Neural cell (in vitro differentiated cells): Measurements from ENCODE around the gene C10orf62. TPM values are rescaled to one million over a fixed set of nuclear protein-coding genes. Genes with fewer than 3 reads are reported as not detected.

Source experiments
- H2AFZ ChIP-seq: fragments of 200-600, 300-800 bp; sonication (generic), shearing (Covaris generic); 2 replicates; pipeline ENCODE4 v1.6.0; 2014; ENCODE audit warnings: low read depth, mild to moderate bottlenecking, antibody characterized with exemption, low read length, moderate library complexity
- H3F3A ChIP-seq: fragments of 200-600 bp; shearing (Covaris generic); 2 replicates; pipeline ENCODE4 v1.6.1; 2016; ENCODE audit warnings: mild to moderate bottlenecking, moderate library complexity, mixed read lengths, antibody characterized with exemption, low read length; ENCODE audit not compliant: insufficient read depth, poor library complexity, severe bottlenecking
- H3K27ac ChIP-seq: fragments of 200-600, 300-800 bp; sonication (generic), shearing (Covaris generic); 2 replicates; pipeline ENCODE4 v1.5.1; 2014; ENCODE audit warnings: mild to moderate bottlenecking, low read length, moderate library complexity
- H3K27me3 ChIP-seq: fragments of 300-800, 200-600 bp; sonication (generic), shearing (Covaris generic); 2 replicates; pipeline ENCODE4 v1.6.0; 2014; ENCODE audit warnings: mild to moderate bottlenecking, low read depth, low read length, moderate library complexity; ENCODE audit not compliant: insufficient read depth
- H3K36me3 ChIP-seq: fragments of 300-800, 200-600 bp; sonication (generic), shearing (Covaris generic); 2 replicates; pipeline ENCODE4 v1.5.1; 2014; ENCODE audit warnings: mild to moderate bottlenecking, antibody characterized with exemption, low read length, moderate library complexity; ENCODE audit not compliant: insufficient read depth
- H3K4me2 ChIP-seq: fragments of 300-800, 200-600 bp; sonication (generic), shearing (Covaris generic); 2 replicates; pipeline ENCODE4 v1.6.0; 2014; ENCODE audit warnings: mild to moderate bottlenecking, low read length
- H3K4me3 ChIP-seq: fragments of 300-800, 200-600 bp; sonication (generic), shearing (Covaris generic); 2 replicates; pipeline ENCODE4 v1.5.1; 2014; ENCODE audit warnings: mild to moderate bottlenecking, low read length, moderate library complexity
- H3K79me2 ChIP-seq: fragments of 200-600 bp; shearing (Covaris generic); replicated peaks from 2 replicates; pipeline ENCODE4 v1.6.0; 2014; ENCODE audit warnings: mild to moderate bottlenecking, low read length, moderate library complexity; ENCODE audit not compliant: insufficient read depth
- H3K9ac ChIP-seq: fragments of 300-800, 200-600 bp; sonication (generic), shearing (Covaris generic); 2 replicates; pipeline ENCODE4 v1.6.1; 2016; ENCODE audit warnings: mild to moderate bottlenecking, low read length, mixed read lengths
- H3K9me2 ChIP-seq: fragments of 200-600 bp; shearing (Covaris generic); 2 replicates; pipeline ENCODE4 v1.6.1; 2016; ENCODE audit warnings: mild to moderate bottlenecking, low read length, mixed read lengths; ENCODE audit not compliant: insufficient read depth
- H3K9me3 ChIP-seq: fragments of 200-600, 300-800 bp; sonication (generic), shearing (Covaris generic); 2 replicates; pipeline ENCODE4 v1.6.1; 2016; ENCODE audit warnings: mild to moderate bottlenecking, mixed run types, low read length, moderate library complexity, mixed read lengths
- H4K20me1 ChIP-seq: fragments of 200-600 bp; shearing (Covaris generic); 2 replicates; pipeline ENCODE4 v1.6.1; 2016; ENCODE audit warnings: mild to moderate bottlenecking, mixed run types; ENCODE audit not compliant: insufficient read depth
- EP300 ChIP-seq: fragments of 450-650 bp; conservative IDR thresholded peaks from 2 replicates; pipeline ENCODE4 v1.6.1; 2014; ENCODE audit warnings: antibody characterized with exemption, mild to moderate bottlenecking, moderate library complexity; ENCODE audit not compliant: poor library complexity, severe bottlenecking
- EZH2 ChIP-seq: fragments of 200-600, 300-800 bp; shearing (Covaris generic), sonication (generic); IDR thresholded peaks from 2 replicates; pipeline ENCODE4 v1.6.1; 2014; ENCODE audit warnings: antibody characterized with exemption, low read length, borderline replicate concordance, mild to moderate bottlenecking; ENCODE audit not compliant: insufficient read depth, poor library complexity, severe bottlenecking
- MXI1 ChIP-seq: fragments of 450-650 bp; conservative IDR thresholded peaks from 2 replicates; pipeline ENCODE4 v1.6.1; 2014; ENCODE audit warnings: antibody characterized with exemption, mild to moderate bottlenecking; ENCODE audit not compliant: poor library complexity, severe bottlenecking
- POLR2AphosphoS5 ChIP-seq: IDR thresholded peaks from 2 replicates; pipeline ENCODE4 v1.6.1; 2012
- RAD21 ChIP-seq: fragments of 450-650 bp; conservative IDR thresholded peaks from 2 replicates; pipeline ENCODE4 v1.6.1; 2014; ENCODE audit warnings: antibody characterized with exemption, mild to moderate bottlenecking, moderate library complexity
- SMC3 ChIP-seq: fragments of 450-650 bp; conservative IDR thresholded peaks from 2 replicates; pipeline ENCODE4 v1.6.1; 2014; ENCODE audit warnings: antibody characterized with exemption, mild to moderate bottlenecking, moderate library complexity; ENCODE audit not compliant: poor library complexity
- TAF1 ChIP-seq: IDR thresholded peaks from 2 replicates; pipeline ENCODE4 v1.6.1; 2012; ENCODE audit warnings: low read depth
- polyA plus RNA-seq: library from polyadenylated mRNA; depleted of rRNA; stranded (reverse); fragments of >200 nt; gene quantifications from 2 replicates; pipeline ENCODE4 v1.2.3, GENCODE V29; 2014
- TF ChIP-seq, protein P1 (sequence below): IDR thresholded peaks from 2 replicates; pipeline ENCODE4 v1.6.1; 2012; ENCODE audit warnings: borderline replicate concordance
- TF ChIP-seq, protein P2 (sequence below): fragments of 450-650 bp; IDR thresholded peaks from 2 replicates; pipeline ENCODE4 v1.5.1; 2014; ENCODE audit warnings: antibody characterized with exemption, mild to moderate bottlenecking, moderate library complexity; ENCODE audit not compliant: poor library complexity, severe bottlenecking

C10orf62 gene
- polyA plus RNA-seq, 1 donor from 2014 or later: not detected

DNA sequence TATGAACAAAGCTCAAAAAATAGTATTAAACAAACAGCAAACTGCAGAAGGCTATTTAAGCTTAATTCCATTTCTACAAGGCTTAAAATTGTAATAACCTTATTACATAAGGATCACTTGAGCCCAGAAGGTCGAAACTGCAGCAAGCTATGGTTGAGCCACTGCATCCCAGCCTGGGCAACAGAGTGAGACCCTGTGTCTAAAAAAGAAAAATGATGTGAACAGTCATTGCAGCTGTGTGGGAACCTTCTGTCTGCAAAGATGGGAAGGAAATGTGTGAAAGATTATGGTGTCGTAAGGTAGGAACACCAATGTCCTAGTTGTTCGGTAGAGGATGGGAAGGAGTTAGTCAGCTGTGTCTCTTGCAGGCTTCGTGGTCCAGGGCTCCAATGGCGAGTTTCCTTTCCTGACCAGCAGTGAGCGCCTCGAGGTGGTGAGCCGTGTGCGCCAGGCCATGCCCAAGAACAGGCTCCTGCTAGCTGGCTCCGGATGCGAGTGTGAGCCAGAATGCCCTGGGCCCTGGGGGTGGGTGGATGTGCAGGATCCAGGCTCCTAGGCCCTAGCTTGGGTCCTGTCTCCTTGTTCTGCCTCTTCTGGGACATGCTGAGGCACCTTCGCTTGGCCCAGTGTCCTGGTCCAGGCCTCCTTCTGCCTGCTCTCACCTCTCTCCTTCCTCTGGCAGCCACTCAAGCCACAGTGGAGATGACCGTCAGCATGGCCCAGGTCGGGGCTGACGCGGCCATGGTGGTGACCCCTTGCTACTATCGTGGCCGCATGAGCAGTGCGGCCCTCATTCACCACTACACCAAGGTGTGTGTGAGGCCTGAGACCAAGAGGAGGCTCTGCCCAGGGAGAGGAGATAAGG lies 9.1 kb downstream of the C10orf62 start:
- Histone ChIP-seq H3K27ac (no peak overlapping the region), H3K9me2 (no peaks in the 10 kb centered on the region), H3K79me2 (no peaks in the 10 kb centered on the region), H3K4me3 (no peak overlapping the region), H3K4me2 (no peak overlapping the region), H3K9me3 (no peaks in the 10 kb centered on the region), H3F3A (no peaks in the 10 kb centered on the region), H3K36me3 (no peaks in the 10 kb centered on the region), H2AFZ (no peak overlapping the region), H4K20me1 (no peaks in the 10 kb centered on the region), H3K27me3 (no peaks in the 10 kb centered on the region), H3K9ac (no peak overlapping the region)
- TF ChIP-seq, protein P1, sequence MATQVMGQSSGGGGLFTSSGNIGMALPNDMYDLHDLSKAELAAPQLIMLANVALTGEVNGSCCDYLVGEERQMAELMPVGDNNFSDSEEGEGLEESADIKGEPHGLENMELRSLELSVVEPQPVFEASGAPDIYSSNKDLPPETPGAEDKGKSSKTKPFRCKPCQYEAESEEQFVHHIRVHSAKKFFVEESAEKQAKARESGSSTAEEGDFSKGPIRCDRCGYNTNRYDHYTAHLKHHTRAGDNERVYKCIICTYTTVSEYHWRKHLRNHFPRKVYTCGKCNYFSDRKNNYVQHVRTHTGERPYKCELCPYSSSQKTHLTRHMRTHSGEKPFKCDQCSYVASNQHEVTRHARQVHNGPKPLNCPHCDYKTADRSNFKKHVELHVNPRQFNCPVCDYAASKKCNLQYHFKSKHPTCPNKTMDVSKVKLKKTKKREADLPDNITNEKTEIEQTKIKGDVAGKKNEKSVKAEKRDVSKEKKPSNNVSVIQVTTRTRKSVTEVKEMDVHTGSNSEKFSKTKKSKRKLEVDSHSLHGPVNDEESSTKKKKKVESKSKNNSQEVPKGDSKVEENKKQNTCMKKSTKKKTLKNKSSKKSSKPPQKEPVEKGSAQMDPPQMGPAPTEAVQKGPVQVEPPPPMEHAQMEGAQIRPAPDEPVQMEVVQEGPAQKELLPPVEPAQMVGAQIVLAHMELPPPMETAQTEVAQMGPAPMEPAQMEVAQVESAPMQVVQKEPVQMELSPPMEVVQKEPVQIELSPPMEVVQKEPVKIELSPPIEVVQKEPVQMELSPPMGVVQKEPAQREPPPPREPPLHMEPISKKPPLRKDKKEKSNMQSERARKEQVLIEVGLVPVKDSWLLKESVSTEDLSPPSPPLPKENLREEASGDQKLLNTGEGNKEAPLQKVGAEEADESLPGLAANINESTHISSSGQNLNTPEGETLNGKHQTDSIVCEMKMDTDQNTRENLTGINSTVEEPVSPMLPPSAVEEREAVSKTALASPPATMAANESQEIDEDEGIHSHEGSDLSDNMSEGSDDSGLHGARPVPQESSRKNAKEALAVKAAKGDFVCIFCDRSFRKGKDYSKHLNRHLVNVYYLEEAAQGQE: no peak
- TF ChIP-seq TAF1 (no peak), EP300 (no peak), EZH2 (no peak), RAD21 (no peak), MXI1 (no peak), SMC3 (no peak), POLR2AphosphoS5 (no peak)
- TF ChIP-seq, protein P2, sequence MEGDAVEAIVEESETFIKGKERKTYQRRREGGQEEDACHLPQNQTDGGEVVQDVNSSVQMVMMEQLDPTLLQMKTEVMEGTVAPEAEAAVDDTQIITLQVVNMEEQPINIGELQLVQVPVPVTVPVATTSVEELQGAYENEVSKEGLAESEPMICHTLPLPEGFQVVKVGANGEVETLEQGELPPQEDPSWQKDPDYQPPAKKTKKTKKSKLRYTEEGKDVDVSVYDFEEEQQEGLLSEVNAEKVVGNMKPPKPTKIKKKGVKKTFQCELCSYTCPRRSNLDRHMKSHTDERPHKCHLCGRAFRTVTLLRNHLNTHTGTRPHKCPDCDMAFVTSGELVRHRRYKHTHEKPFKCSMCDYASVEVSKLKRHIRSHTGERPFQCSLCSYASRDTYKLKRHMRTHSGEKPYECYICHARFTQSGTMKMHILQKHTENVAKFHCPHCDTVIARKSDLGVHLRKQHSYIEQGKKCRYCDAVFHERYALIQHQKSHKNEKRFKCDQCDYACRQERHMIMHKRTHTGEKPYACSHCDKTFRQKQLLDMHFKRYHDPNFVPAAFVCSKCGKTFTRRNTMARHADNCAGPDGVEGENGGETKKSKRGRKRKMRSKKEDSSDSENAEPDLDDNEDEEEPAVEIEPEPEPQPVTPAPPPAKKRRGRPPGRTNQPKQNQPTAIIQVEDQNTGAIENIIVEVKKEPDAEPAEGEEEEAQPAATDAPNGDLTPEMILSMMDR: no peak

DNA sequence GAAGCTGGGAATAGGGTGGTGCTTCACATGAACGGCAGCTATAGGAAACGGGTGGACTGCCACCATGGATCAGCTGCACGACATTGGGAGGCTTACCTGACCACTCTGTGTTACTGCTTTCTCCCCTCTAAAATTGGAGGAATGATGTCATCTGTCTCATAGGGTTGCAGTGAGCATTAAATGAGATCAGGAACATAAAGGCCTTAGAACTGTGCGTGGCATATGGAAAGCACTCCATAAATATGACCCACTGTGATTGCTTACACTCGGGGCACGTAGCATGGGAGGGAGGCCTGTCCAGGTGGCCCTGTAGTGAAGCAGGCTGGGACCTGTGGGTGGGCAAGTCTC lies 9.7 kb downstream of the C10orf62 start:
- Histone ChIP-seq H4K20me1 (no peaks in the 10 kb centered on the region), H3K4me2 (no peak overlapping the region), H3K27me3 (no peaks in the 10 kb centered on the region), H3K36me3 (no peaks in the 10 kb centered on the region), H3F3A (no peaks in the 10 kb centered on the region), H3K4me3 (no peak overlapping the region), H3K27ac (no peak overlapping the region), H3K9me3 (no peaks in the 10 kb centered on the region), H3K9me2 (no peaks in the 10 kb centered on the region), H3K79me2 (no peaks in the 10 kb centered on the region), H2AFZ (no peak overlapping the region), H3K9ac (no peak overlapping the region)
- TF ChIP-seq, protein P2: no peak
- TF ChIP-seq, protein P1: no peak
- TF ChIP-seq EP300 (no peak), POLR2AphosphoS5 (no peak), SMC3 (no peak), TAF1 (no peak)
